Thyroid gland (tissue), 4 donors: ENCODE results near the gene CEP131.

Experiments used
- POLR2A ChIP-seq, 2 donors: fragments of 450-650 bp; IDR thresholded peaks; one replicate each; pipeline ENCODE4 v1.6.1; 2017; ENCODE audit warnings: antibody characterized with exemption in 2 of 2, mild to moderate bottlenecking in 2 of 2, moderate library complexity in 1 of 2
- TF ChIP-seq, protein P1 (sequence below), 6 experiments: fragments of 200-600 bp in 3 of 6; fragments of 450-650 bp in 3 of 6; sonication (generic) in 3 of 6; IDR thresholded peaks; one replicate each; pipeline ENCODE4 v1.5.1; 2016 to 2019; ENCODE audit warnings: antibody characterized with exemption in 6 of 6, mild to moderate bottlenecking in 2 of 6, inconsistent platforms in 1 of 6, moderate library complexity in 1 of 6

DNA sequence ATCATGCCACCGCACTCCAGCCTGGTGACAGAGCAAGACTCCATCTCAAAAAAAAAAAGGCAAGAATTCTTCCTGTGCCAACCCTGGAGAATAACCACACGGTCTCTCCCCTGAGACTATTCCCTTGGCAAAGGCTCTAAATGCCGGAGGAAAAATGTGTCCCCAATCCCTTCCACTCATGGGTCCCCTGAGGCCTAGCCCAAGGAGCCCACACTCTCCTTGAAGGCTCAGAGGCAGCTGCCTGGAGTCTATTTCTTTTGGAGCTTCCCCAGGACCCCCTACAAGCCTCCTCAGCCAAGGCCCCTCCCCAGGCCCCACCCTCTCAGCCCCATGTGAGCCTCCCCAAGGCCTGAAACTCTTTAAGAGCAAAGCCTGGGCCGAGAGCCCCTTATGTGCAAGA, 16.6 kb downstream of the CEP131 start:
- TF ChIP-seq, protein P1, sequence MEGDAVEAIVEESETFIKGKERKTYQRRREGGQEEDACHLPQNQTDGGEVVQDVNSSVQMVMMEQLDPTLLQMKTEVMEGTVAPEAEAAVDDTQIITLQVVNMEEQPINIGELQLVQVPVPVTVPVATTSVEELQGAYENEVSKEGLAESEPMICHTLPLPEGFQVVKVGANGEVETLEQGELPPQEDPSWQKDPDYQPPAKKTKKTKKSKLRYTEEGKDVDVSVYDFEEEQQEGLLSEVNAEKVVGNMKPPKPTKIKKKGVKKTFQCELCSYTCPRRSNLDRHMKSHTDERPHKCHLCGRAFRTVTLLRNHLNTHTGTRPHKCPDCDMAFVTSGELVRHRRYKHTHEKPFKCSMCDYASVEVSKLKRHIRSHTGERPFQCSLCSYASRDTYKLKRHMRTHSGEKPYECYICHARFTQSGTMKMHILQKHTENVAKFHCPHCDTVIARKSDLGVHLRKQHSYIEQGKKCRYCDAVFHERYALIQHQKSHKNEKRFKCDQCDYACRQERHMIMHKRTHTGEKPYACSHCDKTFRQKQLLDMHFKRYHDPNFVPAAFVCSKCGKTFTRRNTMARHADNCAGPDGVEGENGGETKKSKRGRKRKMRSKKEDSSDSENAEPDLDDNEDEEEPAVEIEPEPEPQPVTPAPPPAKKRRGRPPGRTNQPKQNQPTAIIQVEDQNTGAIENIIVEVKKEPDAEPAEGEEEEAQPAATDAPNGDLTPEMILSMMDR (IDR thresholded peaks at IDR 0.05) = no peak
- TF ChIP-seq POLR2A (IDR thresholded peaks at IDR 0.05) = no peak
